NCI-H774 (cell line): ENCODE measurements around the gene TMIGD3.
A peak's percentile ranks its signal among the peaks of the same experiment; 100 is the strongest.

ENCODE experiments used
- DNase-seq: peaks from one replicate; lab custom pipeline; 2025; lab: John Stamatoyannopoulos, UW

The TMIGD3 gene

GRCh38 chr1:111507411-111508201 is 4.2 kb upstream of the TMIGD3 start:
- DNase-seq = peak; percentile 45

DNA sequence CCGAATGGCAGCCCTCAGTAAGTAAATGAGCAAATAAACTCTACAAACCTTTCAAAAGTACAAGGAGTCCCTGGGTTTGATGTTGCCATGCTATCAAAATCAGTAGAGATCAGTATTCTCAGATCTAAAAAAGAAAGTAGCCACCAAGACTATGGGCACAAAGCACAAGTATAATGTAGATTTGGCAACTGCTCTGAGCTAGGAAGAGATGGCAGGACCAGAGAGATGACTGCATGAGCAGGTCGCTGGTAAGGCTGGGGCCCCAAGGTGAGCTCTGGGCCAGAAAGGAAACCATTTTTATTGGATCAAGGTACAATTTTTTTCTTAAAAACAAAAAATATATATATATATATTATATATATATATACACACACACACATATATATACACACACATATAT is 3.1 kb upstream of the TMIGD3 start:
- no peak for DNase-seq

DNA sequence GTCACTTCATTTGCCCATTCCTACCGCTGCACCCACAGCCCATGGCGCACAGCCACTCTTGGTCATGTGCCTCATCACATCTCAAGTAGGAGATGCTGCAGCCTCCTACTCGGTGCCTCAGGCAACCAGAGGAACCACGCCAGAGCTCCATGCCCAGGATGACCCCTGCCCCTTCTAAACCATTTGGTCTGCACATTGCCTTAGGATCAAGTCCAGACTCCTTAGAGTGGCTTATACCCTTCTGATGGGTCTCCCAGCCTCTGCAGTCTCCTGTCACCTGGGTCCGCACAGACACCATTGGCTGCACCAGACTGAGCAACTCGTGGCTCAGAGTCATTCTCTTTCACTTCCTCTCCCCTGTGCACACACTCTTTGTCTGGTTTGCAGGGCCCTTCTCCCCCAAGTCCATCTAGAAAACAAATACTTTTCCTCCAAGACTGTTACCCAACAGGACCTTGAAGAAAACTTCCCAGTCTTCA is 2.2 kb upstream of the TMIGD3 start:
- DNase-seq = no peak

GRCh38 chr1:111504097-111504496 is 664 bp upstream of the TMIGD3 start:
- DNase-seq = no peak

- DNase-seq = no peak
Measured at GRCh38 chr1:111501645-111502044, 1.8 kb downstream of the TMIGD3 start.

- no peak for DNase-seq
Measured at GRCh38 chr1:111499026-111499785, 4.2 kb downstream of the TMIGD3 start.

DNA sequence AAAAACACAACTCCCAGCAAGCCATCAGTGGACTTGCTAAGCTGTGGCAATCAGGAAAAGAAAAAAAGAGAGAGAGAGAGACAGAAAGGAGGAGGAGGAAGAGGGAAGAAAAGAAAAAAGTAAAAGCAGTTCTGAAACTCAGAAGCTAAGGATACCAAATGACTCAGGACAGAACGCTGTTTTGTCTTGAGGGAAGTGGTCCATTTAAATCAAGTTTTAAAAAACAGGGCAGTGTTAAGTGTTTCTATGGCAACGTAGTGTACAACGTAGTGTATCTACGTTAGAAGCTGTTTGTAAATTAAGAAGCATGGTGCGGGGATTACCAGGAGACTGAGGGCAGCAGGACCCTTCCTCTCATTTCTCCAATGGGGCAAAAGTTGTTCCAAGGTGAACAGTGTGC is 5.8 kb downstream of the TMIGD3 start:
- DNase-seq = no peak

GRCh38 chr1:111496398-111496797 is 7.0 kb downstream of the TMIGD3 start:
- no peak for DNase-seq

- no peak for DNase-seq
Measured at GRCh38 chr1:111491070-111491469, 12.4 kb downstream of the TMIGD3 start.

GRCh38 chr1:111490220-111490619 is 13.2 kb downstream of the TMIGD3 start:
- DNase-seq = no peak

DNA sequence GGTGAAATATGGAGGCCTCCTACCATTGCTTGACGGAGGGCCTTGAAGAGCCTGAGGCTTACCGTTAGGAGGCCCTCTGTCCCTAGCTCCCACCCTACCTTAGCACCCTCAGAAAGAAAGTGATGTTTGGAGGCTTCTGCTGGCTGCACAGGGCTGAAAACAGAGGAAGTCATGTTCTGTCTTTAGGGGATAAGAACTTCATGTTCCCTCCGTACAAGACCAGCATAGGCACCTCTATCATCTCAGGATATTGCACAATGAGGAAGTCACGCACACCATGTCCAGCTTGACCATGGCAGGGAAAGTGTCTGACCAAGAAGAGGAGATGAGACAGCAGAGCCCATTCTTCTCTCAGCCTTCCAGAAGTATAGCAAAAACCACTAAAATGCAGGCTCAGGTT is 13.8 kb downstream of the TMIGD3 start:
- no peak for DNase-seq

DNA sequence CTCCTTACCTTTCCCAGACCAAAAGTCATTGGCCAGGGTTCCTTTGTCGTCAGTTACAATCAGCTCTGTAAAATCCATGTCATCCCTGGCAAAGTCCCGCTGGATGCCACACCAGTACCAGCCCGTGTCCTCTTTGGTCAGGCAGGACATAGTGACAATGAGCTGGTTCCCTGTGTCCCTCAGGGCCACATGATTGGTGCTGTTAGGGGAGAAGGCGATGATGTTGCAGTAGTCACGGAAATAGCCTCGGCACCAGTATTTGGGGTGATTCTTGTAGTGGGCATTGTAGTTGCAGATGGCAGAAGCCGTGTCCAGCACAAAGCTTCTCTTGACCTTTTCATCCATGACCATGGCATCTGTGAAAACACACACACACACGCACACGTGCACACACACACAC is 14.8 kb downstream of the TMIGD3 start:
- DNase-seq = no peak

DNA sequence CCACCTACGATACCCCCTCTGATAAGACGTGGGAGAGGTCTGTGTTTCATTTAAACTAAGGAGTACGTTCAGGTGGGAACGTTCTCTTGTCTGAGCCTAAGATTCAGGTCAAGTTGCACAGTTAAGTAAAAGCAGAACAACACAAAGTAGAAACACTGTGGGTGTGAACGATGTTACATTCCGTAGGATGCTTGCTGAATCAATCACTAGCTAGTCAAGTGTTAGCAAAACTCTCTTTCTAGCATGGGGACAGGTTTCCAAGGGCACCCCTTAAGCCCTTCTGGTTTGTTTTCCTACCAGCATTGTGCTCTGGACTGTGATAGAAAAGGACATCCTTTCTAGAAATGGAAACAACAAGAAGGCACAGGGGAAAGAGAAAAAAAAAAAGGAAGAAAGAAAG is 16.3 kb downstream of the TMIGD3 start:
- no peak for DNase-seq

GRCh38 chr1:111486431-111486830 is 17.0 kb downstream of the TMIGD3 start:
- no peak for DNase-seq

- no peak for DNase-seq
Measured at GRCh38 chr1:111484391-111485026, 18.9 kb downstream of the TMIGD3 start.

DNA sequence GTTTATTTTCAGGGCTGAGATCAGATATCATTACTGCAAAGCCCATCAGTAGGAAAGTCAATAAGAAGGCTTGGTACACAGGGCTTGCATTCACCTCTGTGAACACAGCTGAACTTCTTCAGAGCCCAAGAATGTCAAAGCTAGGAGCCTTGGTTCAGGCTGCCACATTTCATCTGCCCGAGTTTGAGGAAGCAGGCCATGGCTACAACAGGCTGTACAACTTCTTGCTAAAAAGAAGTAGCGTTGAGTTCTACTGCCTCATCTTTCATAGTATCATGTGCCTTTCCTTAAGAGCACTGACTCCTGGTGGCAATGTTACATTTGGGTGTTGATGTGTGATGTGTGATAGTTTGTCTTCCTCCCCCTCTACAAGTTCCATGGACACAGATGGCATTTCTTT is 19.6 kb downstream of the TMIGD3 start:
- no peak for DNase-seq

DNA sequence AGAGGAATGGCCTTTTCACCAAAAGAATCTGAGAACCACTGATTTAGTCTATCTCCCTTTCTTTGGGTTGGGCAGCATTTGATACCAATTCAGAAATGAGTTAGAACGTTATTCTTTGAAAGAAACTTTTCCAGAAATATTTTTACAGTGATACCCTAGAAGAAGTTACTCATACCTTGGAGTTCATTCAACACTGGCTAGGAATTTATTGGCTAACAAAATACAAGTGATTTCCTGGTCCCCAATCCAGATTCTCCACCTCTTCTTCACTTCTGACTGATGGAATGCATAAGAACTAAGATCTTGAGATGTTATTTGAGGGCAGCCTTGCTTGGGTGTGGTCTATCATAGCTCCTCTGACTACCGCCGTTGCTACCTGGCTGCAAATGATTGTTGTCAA is 20.3 kb downstream of the TMIGD3 start:
- no peak for DNase-seq

- peak; percentile 15 for DNase-seq
Measured at GRCh38 chr1:111481387-111482221, 21.8 kb downstream of the TMIGD3 start.

DNA sequence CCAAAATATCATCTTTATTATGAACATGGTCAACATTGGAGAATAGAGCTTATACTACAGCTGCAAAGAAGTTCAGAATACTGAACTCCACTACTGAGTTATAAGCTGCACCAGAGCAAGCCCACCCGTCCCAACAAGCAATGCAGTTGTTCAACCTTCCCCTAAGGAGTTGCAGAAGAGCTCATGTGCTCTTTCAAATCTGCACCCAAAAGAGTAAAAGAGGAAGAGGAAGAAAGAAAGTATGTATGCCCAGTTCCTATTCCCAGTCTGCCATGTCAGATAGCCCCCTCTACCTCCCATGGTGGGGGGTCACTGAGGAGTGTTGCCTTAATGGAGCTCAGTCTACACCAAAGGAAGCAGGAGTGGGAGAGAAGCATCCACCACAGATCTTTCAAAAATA is 22.8 kb downstream of the TMIGD3 start:
- no peak for DNase-seq

GRCh38 chr1:111476761-111477309 is 26.6 kb downstream of the TMIGD3 start:
- DNase-seq = no peak

- no peak for DNase-seq
Measured at GRCh38 chr1:111476214-111476613, 27.2 kb downstream of the TMIGD3 start.

DNA sequence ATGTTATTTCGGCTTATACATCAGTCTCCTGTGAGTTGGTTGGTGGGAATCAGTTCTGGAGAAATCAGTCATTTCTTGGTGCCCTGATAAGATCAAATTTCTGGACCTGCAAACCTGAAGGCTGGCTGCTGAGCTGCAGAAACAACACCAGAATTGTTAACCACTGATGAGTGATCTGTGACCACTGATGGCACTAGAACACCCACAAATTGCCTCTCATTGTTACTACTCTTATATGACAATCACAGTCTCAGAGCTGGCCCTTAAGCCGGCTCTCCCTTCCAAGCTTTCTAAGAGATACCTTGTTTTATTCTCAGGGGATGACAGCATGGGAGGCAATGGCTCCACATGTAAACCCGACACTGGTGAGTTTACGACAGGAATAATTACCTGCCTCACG is 27.7 kb downstream of the TMIGD3 start:
- no peak for DNase-seq
